ENCODE measurements around the gene LINC00305. TPM values are rescaled to one million over a fixed set of nuclear protein-coding genes. Genes with fewer than 3 reads are reported as not detected.
A peak's percentile ranks its signal among the peaks of the same experiment; 100 is the strongest.

Gene LINC00305
- total RNA-seq (ENCODE audit: unreplicated experiment): not detected
- long read RNA-seq: 0 reads

- no peak for DNase-seq
- peaks cover 2% of the 10 kb centered on the region for H3K9me3 Mint-ChIP-seq (ENCODE audit: unreplicated experiment)
- peak within 1 kb of the TSS; percentile 9 for H3K4me3 Mint-ChIP-seq (ENCODE audit: unreplicated experiment)
- no peaks in the 10 kb centered on the region for H3K36me3 Mint-ChIP-seq (ENCODE audit: unreplicated experiment)
- no peak for TF ChIP-seq CTCF (IDR thresholded peaks at IDR 0.05; ENCODE audit: partially characterized antibody, unreplicated experiment)
- H3K4me1 Mint-ChIP-seq (ENCODE audit: low read depth, unreplicated experiment): peaks cover 7% of the 10 kb centered on the region
- no peak within 1 kb of the TSS for H3K27ac Mint-ChIP-seq (ENCODE audit: unreplicated experiment)
- peaks cover 2% of the 10 kb centered on the region for H3K27me3 Mint-ChIP-seq (ENCODE audit: unreplicated experiment)
These were observed at the start of gene LINC00305 for GRCh38 chr18:64148988-64149387. LINC00305 (minus strand) TSS chr18:64149088.

- no peak for DNase-seq
- no peak for TF ChIP-seq CTCF (IDR thresholded peaks at IDR 0.05; ENCODE audit: partially characterized antibody, unreplicated experiment)
- peaks cover under 1% of the 10 kb centered on the region for H3K4me1 Mint-ChIP-seq (ENCODE audit: low read depth, unreplicated experiment)
- no peaks in the 10 kb centered on the region for H3K9me3 Mint-ChIP-seq (ENCODE audit: unreplicated experiment)
- H3K27me3 Mint-ChIP-seq (ENCODE audit: unreplicated experiment): peaks cover 2% of the 10 kb centered on the region
- no peaks in the 10 kb centered on the region for H3K36me3 Mint-ChIP-seq (ENCODE audit: unreplicated experiment)
- no peak overlapping the region for H3K4me3 Mint-ChIP-seq (ENCODE audit: unreplicated experiment)
- no peak overlapping the region for H3K27ac Mint-ChIP-seq (ENCODE audit: unreplicated experiment)
These were observed 42.2 kb upstream of the LINC00305 start for GRCh38 chr18:64191069-64191468.

- H3K36me3 Mint-ChIP-seq (ENCODE audit: unreplicated experiment): no peaks in the 10 kb centered on the region
- peak overlapping the region; percentile 11 for H3K27ac Mint-ChIP-seq (ENCODE audit: unreplicated experiment)
- H3K4me1 Mint-ChIP-seq (ENCODE audit: low read depth, unreplicated experiment): peaks cover 5% of the 10 kb centered on the region
- no peak for DNase-seq
- no peaks in the 10 kb centered on the region for H3K27me3 Mint-ChIP-seq (ENCODE audit: unreplicated experiment)
- no peak overlapping the region for H3K4me3 Mint-ChIP-seq (ENCODE audit: unreplicated experiment)
- TF ChIP-seq CTCF (IDR thresholded peaks at IDR 0.05; ENCODE audit: partially characterized antibody, unreplicated experiment): no peak
- no peaks in the 10 kb centered on the region for H3K9me3 Mint-ChIP-seq (ENCODE audit: unreplicated experiment)
These were observed 37.1 kb upstream of the LINC00305 start for GRCh38 chr18:64185987-64186386.

- H3K27ac Mint-ChIP-seq (ENCODE audit: unreplicated experiment): no peak overlapping the region
- no peak for TF ChIP-seq CTCF (IDR thresholded peaks at IDR 0.05; ENCODE audit: partially characterized antibody, unreplicated experiment)
- DNase-seq: no peak
- no peaks in the 10 kb centered on the region for H3K36me3 Mint-ChIP-seq (ENCODE audit: unreplicated experiment)
- no peak overlapping the region for H3K4me3 Mint-ChIP-seq (ENCODE audit: unreplicated experiment)
- H3K27me3 Mint-ChIP-seq (ENCODE audit: unreplicated experiment): peaks cover 2% of the 10 kb centered on the region
- peaks cover 25% of the 10 kb centered on the region for H3K4me1 Mint-ChIP-seq (ENCODE audit: low read depth, unreplicated experiment)
- H3K9me3 Mint-ChIP-seq (ENCODE audit: unreplicated experiment): no peaks in the 10 kb centered on the region
These were observed 34.8 kb upstream of the LINC00305 start for GRCh38 chr18:64183665-64184064.

- H3K9me3 Mint-ChIP-seq (ENCODE audit: unreplicated experiment): no peaks in the 10 kb centered on the region
- H3K4me1 Mint-ChIP-seq (ENCODE audit: low read depth, unreplicated experiment): peaks cover 20% of the 10 kb centered on the region
- TF ChIP-seq CTCF (IDR thresholded peaks at IDR 0.05; ENCODE audit: partially characterized antibody, unreplicated experiment): no peak
- peaks cover 2% of the 10 kb centered on the region for H3K27me3 Mint-ChIP-seq (ENCODE audit: unreplicated experiment)
- no peak for DNase-seq
- no peak overlapping the region for H3K4me3 Mint-ChIP-seq (ENCODE audit: unreplicated experiment)
- H3K36me3 Mint-ChIP-seq (ENCODE audit: unreplicated experiment): no peaks in the 10 kb centered on the region
- H3K27ac Mint-ChIP-seq (ENCODE audit: unreplicated experiment): no peak overlapping the region
These were observed 31.7 kb upstream of the LINC00305 start for GRCh38 chr18:64180617-64181016.

Measured in glutamatergic neuron (in vitro differentiated cells).